ENCODE measurements around the gene HIVEP1.

Gene HIVEP1

DNA sequence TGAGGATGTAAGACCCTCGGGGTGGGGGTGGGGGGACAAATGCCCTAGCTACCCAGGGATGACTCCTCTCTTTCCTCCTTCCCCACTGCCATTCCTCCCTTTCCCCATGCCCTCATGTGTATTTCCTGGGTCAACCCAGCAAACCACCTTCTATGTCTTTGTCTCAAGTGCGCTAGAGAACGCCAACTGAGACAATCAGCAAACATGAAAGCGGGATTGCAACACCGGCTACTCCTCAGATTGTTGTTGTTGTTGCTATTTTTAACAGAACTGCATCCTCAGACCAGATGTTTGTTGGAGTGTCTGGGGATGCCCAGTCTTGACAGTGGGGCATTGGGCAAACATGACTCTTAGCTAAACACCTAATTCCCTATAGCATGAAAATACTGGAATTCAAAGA, 39.3 kb upstream of the HIVEP1 start:
- no peak overlapping the region for H3K4me3 ChIP-seq (ENCODE audit: low read depth, low read length)
- no peaks in the 10 kb centered on the region for H3K4me1 ChIP-seq (ENCODE audit: control insufficient read depth, insufficient read depth, low read length)
- H3K36me3 ChIP-seq (ENCODE audit: control insufficient read depth in 2 of 2, insufficient read depth in 1 of 2, low read length in 2 of 2) = no peaks in the 10 kb centered on the region
- ChIA-PET CTCF (interaction anchor here (0.9 to 1.0 kb wide), 2 partner anchors 8 to 17 kb away, joined by 3 read pairs; no protein-coding TSS in a partner anchor), POLR2A (no interaction called here)
- no peaks in the 10 kb centered on the region for H3K9me3 ChIP-seq (ENCODE audit: control insufficient read depth, insufficient read depth, low read depth, low read length)
- TF ChIP-seq ZNF157 (tag by site-specific recombination; IDR thresholded peaks at IDR 0.05) = no peak
- TF ChIP-seq ZNF23 (tag by site-specific recombination; IDR thresholded peaks at IDR 0.05; ENCODE audit: borderline replicate concordance) = no peak
- TF ChIP-seq, protein P1, sequence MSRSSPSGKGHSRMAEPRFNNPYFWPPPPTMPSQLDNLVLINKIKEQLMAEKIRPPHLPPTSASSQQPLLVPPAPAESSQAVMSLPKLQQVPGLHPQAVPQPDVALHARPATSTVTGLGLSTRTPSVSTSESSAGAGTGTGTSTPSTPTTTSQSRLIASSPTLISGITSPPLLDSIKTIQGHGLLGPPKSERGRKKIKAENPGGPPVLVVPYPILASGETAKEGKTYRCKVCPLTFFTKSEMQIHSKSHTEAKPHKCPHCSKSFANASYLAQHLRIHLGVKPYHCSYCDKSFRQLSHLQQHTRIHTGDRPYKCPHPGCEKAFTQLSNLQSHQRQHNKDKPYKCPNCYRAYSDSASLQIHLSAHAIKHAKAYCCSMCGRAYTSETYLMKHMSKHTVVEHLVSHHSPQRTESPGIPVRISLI (tag by site-specific recombination; IDR thresholded peaks at IDR 0.05) = no peak
- TF ChIP-seq SCRT1 (tag by site-specific recombination; IDR thresholded peaks at IDR 0.05; ENCODE audit: borderline replicate concordance) = no peak
- no peak for TF ChIP-seq MYNN (tag by site-specific recombination; IDR thresholded peaks at IDR 0.05; ENCODE audit: borderline replicate concordance)
- no peak for TF ChIP-seq ZIC2 (tag by site-specific recombination; IDR thresholded peaks at IDR 0.05)
- no peak for TF ChIP-seq ZSCAN16 (tag by site-specific recombination; IDR thresholded peaks at IDR 0.05)
- TF ChIP-seq ZNF701 (tag by site-specific recombination; IDR thresholded peaks at IDR 0.05) = no peak
- no peak for TF ChIP-seq KLF9 (tag by site-specific recombination; IDR thresholded peaks at IDR 0.05; ENCODE audit: low read depth)
- TF ChIP-seq GLIS1 (tag by site-specific recombination; IDR thresholded peaks at IDR 0.05) = no peak
- no peak for TF ChIP-seq ZNF184 (tag by site-specific recombination; IDR thresholded peaks at IDR 0.05)
- TF ChIP-seq, protein P2, sequence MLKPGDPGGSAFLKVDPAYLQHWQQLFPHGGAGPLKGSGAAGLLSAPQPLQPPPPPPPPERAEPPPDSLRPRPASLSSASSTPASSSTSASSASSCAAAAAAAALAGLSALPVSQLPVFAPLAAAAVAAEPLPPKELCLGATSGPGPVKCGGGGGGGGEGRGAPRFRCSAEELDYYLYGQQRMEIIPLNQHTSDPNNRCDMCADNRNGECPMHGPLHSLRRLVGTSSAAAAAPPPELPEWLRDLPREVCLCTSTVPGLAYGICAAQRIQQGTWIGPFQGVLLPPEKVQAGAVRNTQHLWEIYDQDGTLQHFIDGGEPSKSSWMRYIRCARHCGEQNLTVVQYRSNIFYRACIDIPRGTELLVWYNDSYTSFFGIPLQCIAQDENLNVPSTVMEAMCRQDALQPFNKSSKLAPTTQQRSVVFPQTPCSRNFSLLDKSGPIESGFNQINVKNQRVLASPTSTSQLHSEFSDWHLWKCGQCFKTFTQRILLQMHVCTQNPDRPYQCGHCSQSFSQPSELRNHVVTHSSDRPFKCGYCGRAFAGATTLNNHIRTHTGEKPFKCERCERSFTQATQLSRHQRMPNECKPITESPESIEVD (tag by site-specific recombination; IDR thresholded peaks at IDR 0.05) = no peak
- TF ChIP-seq ZNF394 (tag by site-specific recombination; IDR thresholded peaks at IDR 0.05; ENCODE audit: borderline replicate concordance) = no peak
- TF ChIP-seq KLF1 (tag by site-specific recombination; IDR thresholded peaks at IDR 0.05) = no peak
- H3K27ac ChIP-seq (ENCODE audit: extremely low read depth, low read depth, low read length) = no peak overlapping the region

DNA sequence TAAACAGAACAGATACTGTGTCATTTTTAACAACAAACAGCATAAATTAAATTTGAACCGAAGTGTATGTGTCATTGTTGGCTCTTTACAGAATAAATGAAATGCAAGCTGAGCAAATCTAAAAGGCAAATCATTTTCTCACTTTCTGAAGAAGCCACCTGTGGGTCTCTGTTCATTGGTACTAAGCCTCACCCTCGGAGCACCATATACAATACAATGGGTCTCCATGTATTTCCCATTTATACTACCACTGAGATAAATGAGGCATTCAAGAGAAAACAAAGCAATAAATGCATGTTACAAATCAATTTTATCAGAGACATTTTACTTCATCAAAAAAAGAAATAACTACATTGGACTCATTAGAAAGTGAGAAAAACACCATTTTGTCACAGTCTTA, 38.9 kb upstream of the HIVEP1 start:
- POLR2A ChIA-PET = no interaction called here

DNA sequence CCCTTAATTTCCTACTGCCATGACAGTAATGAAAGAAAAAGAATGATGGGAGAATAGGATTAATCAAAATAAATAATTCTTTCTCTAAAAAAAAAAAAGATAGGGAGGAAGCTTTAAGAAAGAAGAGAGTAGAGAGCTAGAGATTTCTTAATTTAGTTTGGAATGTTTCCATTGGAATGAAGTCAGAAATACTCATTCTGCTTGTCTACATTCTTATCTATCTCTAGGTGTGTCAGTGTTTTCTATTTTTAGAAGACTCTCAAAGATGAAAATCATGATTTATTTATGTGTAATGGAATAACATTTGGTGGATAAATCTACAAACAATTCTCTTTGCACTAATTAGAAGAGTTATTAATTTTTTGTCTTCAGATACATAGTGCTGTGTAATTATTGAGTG, 38.0 kb upstream of the HIVEP1 start:
- ChIA-PET POLR2A (no interaction called here), CTCF (interaction anchor here (0.6 kb wide), 1 partner anchor 1641 kb away, joined by 4 read pairs; the partner anchor contains the start of gene NOL7)
- TF ChIP-seq ZNF777 (tag by site-specific recombination; IDR thresholded peaks at IDR 0.05; ENCODE audit: borderline replicate concordance) = no peak
- no peak for TF ChIP-seq ZNF138 (tag by site-specific recombination; IDR thresholded peaks at IDR 0.05; ENCODE audit: borderline replicate concordance)
- TF ChIP-seq ZNF433 (tag by site-specific recombination; IDR thresholded peaks at IDR 0.05; ENCODE audit: low read depth) = no peak
- TF ChIP-seq MYNN (tag by site-specific recombination; IDR thresholded peaks at IDR 0.05; ENCODE audit: borderline replicate concordance) = no peak
- no peak for TF ChIP-seq ZNF37A (tag by site-specific recombination; IDR thresholded peaks at IDR 0.05)
- no peak for TF ChIP-seq ZNF341 (tag by site-specific recombination; IDR thresholded peaks at IDR 0.05; ENCODE audit: low read depth)
- no peak for TF ChIP-seq ZFP41 (tag by site-specific recombination; IDR thresholded peaks at IDR 0.05; ENCODE audit: borderline replicate concordance)
- TF ChIP-seq, protein P3, sequence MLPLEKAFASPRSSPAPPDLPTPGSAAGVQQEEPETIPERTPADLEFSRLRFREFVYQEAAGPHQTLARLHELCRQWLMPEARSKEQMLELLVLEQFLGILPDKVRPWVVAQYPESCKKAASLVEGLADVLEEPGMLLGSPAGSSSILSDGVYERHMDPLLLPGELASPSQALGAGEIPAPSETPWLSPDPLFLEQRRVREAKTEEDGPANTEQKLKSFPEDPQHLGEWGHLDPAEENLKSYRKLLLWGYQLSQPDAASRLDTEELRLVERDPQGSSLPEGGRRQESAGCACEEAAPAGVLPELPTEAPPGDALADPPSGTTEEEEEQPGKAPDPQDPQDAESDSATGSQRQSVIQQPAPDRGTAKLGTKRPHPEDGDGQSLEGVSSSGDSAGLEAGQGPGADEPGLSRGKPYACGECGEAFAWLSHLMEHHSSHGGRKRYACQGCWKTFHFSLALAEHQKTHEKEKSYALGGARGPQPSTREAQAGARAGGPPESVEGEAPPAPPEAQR (tag by site-specific recombination; IDR thresholded peaks at IDR 0.05) = no peak
- TF ChIP-seq OVOL3 (tag by site-specific recombination; IDR thresholded peaks at IDR 0.05) = no peak
- no peak for TF ChIP-seq ZNF561 (tag by site-specific recombination; IDR thresholded peaks at IDR 0.05; ENCODE audit: borderline replicate concordance)
- no peak for TF ChIP-seq TCF7L2 (IDR thresholded peaks at IDR 0.05; ENCODE audit: borderline replicate concordance, low read depth, low read length)
- TF ChIP-seq ZNF843 (tag by site-specific recombination; IDR thresholded peaks at IDR 0.05) = no peak
- no peak for TF ChIP-seq SP3 (tag by site-specific recombination; IDR thresholded peaks at IDR 0.05)
- no peak for TF ChIP-seq ZNF747 (tag by site-specific recombination; IDR thresholded peaks at IDR 0.05)
- no peak for TF ChIP-seq ZNF623 (tag by site-specific recombination; IDR thresholded peaks at IDR 0.05)
- no peak for TF ChIP-seq ZNF670 (tag by site-specific recombination; IDR thresholded peaks at IDR 0.05; ENCODE audit: low read depth)
- TF ChIP-seq GLIS1 (tag by site-specific recombination; IDR thresholded peaks at IDR 0.05) = no peak

More for the DNA sequence above, 38.9 kb upstream of the HIVEP1 start:
- Histone ChIP-seq H3K4me3 (ENCODE audit: low read depth, low read length) (no peak overlapping the region), H3K27ac (ENCODE audit: extremely low read depth, low read depth, low read length) (no peak overlapping the region), H3K36me3 (ENCODE audit: control insufficient read depth in 2 of 2, insufficient read depth in 1 of 2, low read length in 2 of 2) (no peaks in the 10 kb centered on the region), H3K9me3 (ENCODE audit: control insufficient read depth, insufficient read depth, low read depth, low read length) (no peaks in the 10 kb centered on the region), H3K4me1 (ENCODE audit: control insufficient read depth, insufficient read depth, low read length) (no peaks in the 10 kb centered on the region)
- CTCF ChIA-PET = interaction anchor here (0.8 to 1.0 kb wide), 3 partner anchors 8 to 24 kb away, joined by 3 read pairs; no protein-coding TSS in a partner anchor
- TF ChIP-seq ZBTB48 (tag by site-specific recombination; IDR thresholded peaks at IDR 0.05) = no peak
- TF ChIP-seq BCL11B (tag by site-specific recombination; IDR thresholded peaks at IDR 0.05; ENCODE audit: low read depth) = no peak

More for the DNA sequence above, 38.0 kb upstream of the HIVEP1 start:
- H3K9me3 ChIP-seq (ENCODE audit: control insufficient read depth, insufficient read depth, low read depth, low read length) = no peaks in the 10 kb centered on the region
- H3K4me3 ChIP-seq (ENCODE audit: low read depth, low read length) = no peak overlapping the region
- no peak overlapping the region for H3K27ac ChIP-seq (ENCODE audit: extremely low read depth, low read depth, low read length)
- H3K4me1 ChIP-seq (ENCODE audit: control insufficient read depth, insufficient read depth, low read length) = no peaks in the 10 kb centered on the region
- H3K36me3 ChIP-seq (ENCODE audit: control insufficient read depth in 2 of 2, insufficient read depth in 1 of 2, low read length in 2 of 2) = no peaks in the 10 kb centered on the region

All from HEK293 (cell line).